Brain pericyte (primary cell): ENCODE measurements around the gene UNC50.

ENCODE experiments used
- DNase-seq: peaks from one replicate; pipeline ENCODE4 v3.0.0-alpha.2; 2012; ENCODE audit warnings: low read depth, low spot score

UNC50 gene

DNA sequence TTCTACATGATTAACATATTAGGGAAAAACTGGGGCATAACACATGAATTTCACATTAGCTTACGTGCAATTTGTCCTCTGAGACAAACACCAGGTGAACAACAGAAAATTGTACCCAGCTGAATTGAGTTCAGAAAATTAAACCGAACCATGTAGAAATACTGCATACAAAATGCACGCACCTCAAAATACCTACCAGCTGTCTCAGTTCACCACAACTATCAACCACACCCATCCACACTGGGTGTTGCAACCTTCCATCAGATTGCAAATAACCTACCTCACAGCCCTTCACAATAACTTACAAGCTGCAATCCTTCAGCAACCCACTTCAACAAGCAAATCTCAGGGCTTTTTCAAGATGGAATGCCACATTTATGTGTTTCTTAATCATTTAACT is 55.9 kb downstream of the UNC50 start:
- no peak for DNase-seq

DNA sequence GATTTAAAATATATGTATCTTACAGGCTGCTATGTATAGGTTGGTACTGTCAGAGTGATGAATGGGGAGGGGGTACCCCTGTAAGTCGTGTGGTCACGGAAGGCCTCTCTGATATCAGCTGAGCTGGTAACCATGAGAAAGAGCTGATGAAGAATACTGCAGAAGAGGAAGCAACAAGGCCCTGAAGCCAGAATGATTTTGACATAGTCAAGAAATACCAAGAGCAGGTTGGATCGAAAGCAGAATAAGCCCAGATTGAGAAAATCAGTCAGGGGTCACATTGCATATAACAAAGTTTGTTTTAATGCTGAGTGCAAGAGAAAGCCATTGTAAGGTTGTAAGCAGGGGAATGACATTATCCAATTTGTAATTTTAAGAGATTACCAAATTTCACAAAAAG is 57.3 kb downstream of the UNC50 start:
- no peak for DNase-seq
